Right lobe of liver (tissue), 4 donors: ENCODE data around the gene CALML5.

ENCODE experiments used
- CTCF ChIP-seq, 4 donors: fragments of 200-600 bp in 3 of 4; fragments of 450-650 bp in 1 of 4; IDR thresholded peaks; one replicate each; pipeline versions ENCODE4 v1.5.1 to v1.8.0; 2016 to 2022; ENCODE audit warnings: antibody characterized with exemption in 4 of 4, mild to moderate bottlenecking in 2 of 4
- POLR2A ChIP-seq: fragments of 450-650 bp; IDR thresholded peaks from one replicate; pipeline ENCODE4 v1.6.1; 2017; ENCODE audit warnings: antibody characterized with exemption, mild to moderate bottlenecking
- donor health status: DM: no; HTN: no; CAD: no.
- donor health status: DM: no; HTN: no; CAD: no.
- donor health status: DM: no; HTN: yes; CAD: no.

GRCh38 chr10:5512881-5513612 is 13.7 kb upstream of the CALML5 start:
- TF ChIP-seq POLR2A (no peak), CTCF (IDR thresholded peaks at IDR 0.05) (no peak)
